Astrocyte (in vitro differentiated cells and primary cell): ENCODE measurements around the gene MYH11.

ENCODE experiments used
- CTCF ChIP-seq: IDR thresholded peaks from 2 replicates; pipeline ENCODE4 v1.5.1; 2011; ENCODE audit warnings: low read depth, mild to moderate bottlenecking, inconsistent platforms, low read length, moderate library complexity; ENCODE audit not compliant: insufficient read depth
- EZH2 ChIP-seq: IDR thresholded peaks from 2 replicates; pipeline ENCODE4 v1.6.1; 2012; ENCODE audit warnings: mild to moderate bottlenecking, low read length, inconsistent platforms; ENCODE audit not compliant: insufficient read depth

GRCh38 chr16:15790458-15790857 is 66.4 kb downstream of the MYH11 start:
- TF ChIP-seq CTCF: no peak
- no peak for TF ChIP-seq EZH2
